OCI-LY1 (cell line): Measurements from ENCODE around the gene SH2D6.
"Not testable (repeated sequence)": the region's sequence is repeated elsewhere in the genome, so short reads cannot be mapped to it uniquely, and the experiment has no call there.

Source experiments
- H2AFZ ChIP-seq: fragments of 200-600 bp; sonication (generic), shearing (Covaris generic); 2 replicates; pipeline ENCODE4 v1.6.0; 2014; ENCODE audit warnings: antibody characterized with exemption, mild to moderate bottlenecking, low read length
- H3F3A ChIP-seq: fragments of 200-600 bp; sonication (generic), shearing (Covaris generic); 2 replicates; pipeline ENCODE4 v1.6.0; 2014; ENCODE audit warnings: mild to moderate bottlenecking, antibody characterized with exemption, low read length, moderate library complexity; ENCODE audit not compliant: insufficient read depth
- H3K27ac ChIP-seq: fragments of 200-600 bp; sonication (generic); 2 replicates; pipeline ENCODE4 v1.5.1; 2014; ENCODE audit warnings: low read length, mixed run types, mild to moderate bottlenecking, low read depth; ENCODE audit not compliant: poor library complexity, severe bottlenecking
- H3K27me3 ChIP-seq: fragments of 200-600 bp; sonication (generic); 2 replicates; pipeline ENCODE4 v1.6.0; 2014; ENCODE audit warnings: antibody characterized with exemption, mild to moderate bottlenecking, low read length, moderate library complexity; ENCODE audit not compliant: insufficient read depth
- H3K36me3 ChIP-seq: fragments of 200-600 bp; sonication (generic); 2 replicates; pipeline ENCODE4 v1.6.1; 2014; ENCODE audit warnings: mild to moderate bottlenecking, antibody characterized with exemption, low read length, moderate library complexity, mixed read lengths; ENCODE audit not compliant: insufficient read depth
- H3K4me1 ChIP-seq: fragments of 200-600 bp; sonication (generic); 2 replicates; pipeline ENCODE4 v1.5.1; 2014; ENCODE audit warnings: mild to moderate bottlenecking, low read length, moderate library complexity; ENCODE audit not compliant: insufficient read depth, severe bottlenecking
- H3K4me2 ChIP-seq: fragments of 200-600 bp; sonication (generic), shearing (Covaris generic); 2 replicates; pipeline ENCODE4 v1.6.1; 2014; ENCODE audit warnings: low read length
- H3K4me3 ChIP-seq: fragments of 200-600 bp; sonication (generic); 2 replicates; pipeline ENCODE4 v1.5.1; 2014; ENCODE audit warnings: low read length, low read depth, mild to moderate bottlenecking, mixed read lengths; ENCODE audit not compliant: poor library complexity, severe bottlenecking
- H3K79me2 ChIP-seq: fragments of 200-600 bp; shearing (Covaris generic); 2 replicates; pipeline ENCODE4 v1.6.1; 2016; ENCODE audit warnings: mixed run types, low read length, mixed read lengths; ENCODE audit not compliant: insufficient read depth
- H3K9ac ChIP-seq: fragments of 200-600 bp; sonication (generic), shearing (Covaris generic); 2 replicates; pipeline ENCODE4 v1.6.1; 2014; ENCODE audit warnings: mild to moderate bottlenecking, low read length, mixed read lengths
- H3K9me2 ChIP-seq: fragments of 200-600 bp; sonication (generic), shearing (Covaris generic); 2 replicates; pipeline ENCODE4 v1.6.1; 2014; ENCODE audit warnings: low read depth, mild to moderate bottlenecking, low read length, mixed read lengths
- H3K9me3 ChIP-seq: fragments of 200-600 bp; shearing (Covaris generic); 2 replicates; pipeline ENCODE4 v1.6.1; 2014; ENCODE audit warnings: low read length, mixed read lengths
- H4K20me1 ChIP-seq: fragments of 200-600 bp; sonication (generic), shearing (Covaris generic); 2 replicates; pipeline ENCODE4 v1.6.0; 2016; ENCODE audit warnings: mild to moderate bottlenecking, low read length; ENCODE audit not compliant: insufficient read depth
- CTCF ChIP-seq: fragments of 200-600 bp; sonication (generic), shearing (Covaris generic); IDR thresholded peaks from 2 replicates; pipeline ENCODE4 v1.5.1; 2017; ENCODE audit warnings: mild to moderate bottlenecking, antibody characterized with exemption, low read length, moderate library complexity, mixed read lengths
- EZH2 ChIP-seq: fragments of 200-600 bp; sonication (generic), shearing (Covaris generic); IDR thresholded peaks from 2 replicates; pipeline ENCODE4 v1.8.0; 2017; ENCODE audit warnings: borderline replicate concordance, mixed run types, mild to moderate bottlenecking, antibody characterized with exemption, low read length, moderate library complexity, mixed read lengths

The SH2D6 gene

GRCh38 chr2:85380048-85380447 is 38.5 kb upstream of the SH2D6 start:
- Histone ChIP-seq H3K9ac (no peak overlapping the region), H3K9me2 (no peaks in the 10 kb centered on the region), H2AFZ (no peak overlapping the region), H3K27ac (no peak overlapping the region), H3K4me3 (no peak overlapping the region), H3K4me1 (no peaks in the 10 kb centered on the region), H3F3A (no peaks in the 10 kb centered on the region), H3K9me3 (peaks cover 6% of the 10 kb centered on the region), H3K27me3 (no peaks in the 10 kb centered on the region), H4K20me1 (no peaks in the 10 kb centered on the region), H3K79me2 (no peaks in the 10 kb centered on the region), H3K4me2 (no peak overlapping the region), H3K36me3 (peaks cover 38% of the 10 kb centered on the region)
- TF ChIP-seq CTCF (no peak), EZH2 (no peak)

DNA sequence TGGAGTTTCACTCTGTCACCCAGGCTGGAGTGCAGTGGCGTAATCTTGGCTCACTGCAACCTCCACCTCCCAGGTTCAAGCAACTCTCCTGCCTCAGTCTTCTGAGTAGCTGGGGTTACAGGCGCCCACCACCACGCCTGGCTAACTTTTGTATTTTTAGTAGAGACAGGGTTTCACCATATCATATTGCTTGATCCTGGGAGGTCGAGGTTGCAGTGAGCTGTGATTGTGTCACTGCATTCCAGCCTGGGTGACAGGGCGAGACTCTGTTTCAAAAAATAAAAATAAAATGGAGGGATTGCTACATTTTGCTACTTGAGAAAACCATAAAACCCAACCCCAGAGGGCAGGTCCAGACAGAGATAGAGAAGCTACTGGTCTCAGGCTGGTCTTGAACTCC is 35.4 kb upstream of the SH2D6 start:
- H3K9ac ChIP-seq, H3K27ac ChIP-seq, H3K27me3 ChIP-seq, H3K9me2 ChIP-seq, H3F3A ChIP-seq, H3K4me1 ChIP-seq, H2AFZ ChIP-seq, H3K4me3 ChIP-seq, H3K9me3 ChIP-seq, H3K79me2 ChIP-seq, H3K4me2 ChIP-seq, H4K20me1 ChIP-seq: not testable (repeated sequence)
- peaks cover 37% of the 10 kb centered on the region for H3K36me3 ChIP-seq

DNA sequence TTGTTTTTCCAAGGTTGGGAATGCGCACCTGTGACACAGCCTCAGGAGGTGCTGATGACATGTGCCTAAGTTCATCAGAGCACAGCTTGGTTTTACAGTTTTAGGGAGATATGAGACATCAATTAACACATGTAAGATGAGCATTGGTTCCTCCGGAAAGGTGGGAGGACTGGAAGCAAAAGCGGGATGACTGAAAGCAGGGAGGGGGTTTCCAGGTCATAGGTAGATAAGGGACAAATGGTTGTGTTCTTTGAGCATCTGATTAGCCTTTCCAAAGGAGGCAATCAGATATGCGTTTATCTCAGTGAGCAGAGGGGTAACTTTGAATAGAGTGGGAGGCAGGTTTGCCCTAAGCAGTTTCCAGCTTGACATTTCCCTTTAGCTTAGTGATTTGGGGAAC is 34.7 kb upstream of the SH2D6 start:
- Histone ChIP-seq H3K9me3 (peaks cover 6% of the 10 kb centered on the region), H2AFZ (no peak overlapping the region), H3K27me3 (no peaks in the 10 kb centered on the region), H3K4me1 (no peaks in the 10 kb centered on the region), H3K4me2 (no peak overlapping the region), H3K27ac (no peak overlapping the region), H3K36me3 (peaks cover 30% of the 10 kb centered on the region), H3K9ac (no peak overlapping the region), H4K20me1 (no peaks in the 10 kb centered on the region), H3K4me3 (no peak overlapping the region), H3F3A (no peaks in the 10 kb centered on the region), H3K79me2 (no peaks in the 10 kb centered on the region), H3K9me2 (no peaks in the 10 kb centered on the region)
- TF ChIP-seq EZH2 (no peak), CTCF (no peak)

DNA sequence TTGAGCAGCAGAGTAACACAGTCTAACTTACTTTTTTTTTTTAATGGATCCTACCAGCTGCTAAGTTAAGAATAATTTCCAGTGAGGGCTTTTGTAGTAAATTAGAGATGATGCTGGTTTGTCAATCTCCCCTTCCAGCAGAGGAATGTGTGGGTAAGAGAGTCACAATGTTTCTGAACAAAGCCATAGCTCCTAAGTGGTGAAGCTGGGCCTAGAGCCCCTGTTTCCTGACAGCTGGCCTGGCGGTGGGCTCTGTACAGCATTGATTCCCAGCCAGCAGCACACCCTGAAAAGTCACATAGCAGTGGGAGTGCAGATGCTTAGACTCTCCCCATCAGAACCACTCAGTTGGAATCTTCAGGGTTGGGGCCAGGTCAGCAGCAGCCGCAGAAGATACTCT is 32.8 kb upstream of the SH2D6 start:
- H3K27ac ChIP-seq: no peak overlapping the region
- no peaks in the 10 kb centered on the region for H3K27me3 ChIP-seq
- H3K9me2 ChIP-seq: no peaks in the 10 kb centered on the region
- H3K4me1 ChIP-seq: no peaks in the 10 kb centered on the region
- H3K36me3 ChIP-seq: peaks cover 11% of the 10 kb centered on the region
- H4K20me1 ChIP-seq: no peaks in the 10 kb centered on the region
- H3K9me3 ChIP-seq: no peaks in the 10 kb centered on the region
- H3K4me3 ChIP-seq: no peak overlapping the region
- H3K4me2 ChIP-seq: no peak overlapping the region
- no peak overlapping the region for H2AFZ ChIP-seq
- no peaks in the 10 kb centered on the region for H3F3A ChIP-seq
- H3K9ac ChIP-seq: no peak overlapping the region
- TF ChIP-seq CTCF: no peak
- TF ChIP-seq EZH2: no peak
- no peaks in the 10 kb centered on the region for H3K79me2 ChIP-seq
